Measurements from ENCODE around the gene PAK1. TPM values are rescaled to one million over a fixed set of nuclear protein-coding genes. Genes with fewer than 3 reads are reported as not detected.

The PAK1 gene
- total RNA-seq, 2 experiments from 2014 or later = 56.0 to 59.0 TPM

DNA sequence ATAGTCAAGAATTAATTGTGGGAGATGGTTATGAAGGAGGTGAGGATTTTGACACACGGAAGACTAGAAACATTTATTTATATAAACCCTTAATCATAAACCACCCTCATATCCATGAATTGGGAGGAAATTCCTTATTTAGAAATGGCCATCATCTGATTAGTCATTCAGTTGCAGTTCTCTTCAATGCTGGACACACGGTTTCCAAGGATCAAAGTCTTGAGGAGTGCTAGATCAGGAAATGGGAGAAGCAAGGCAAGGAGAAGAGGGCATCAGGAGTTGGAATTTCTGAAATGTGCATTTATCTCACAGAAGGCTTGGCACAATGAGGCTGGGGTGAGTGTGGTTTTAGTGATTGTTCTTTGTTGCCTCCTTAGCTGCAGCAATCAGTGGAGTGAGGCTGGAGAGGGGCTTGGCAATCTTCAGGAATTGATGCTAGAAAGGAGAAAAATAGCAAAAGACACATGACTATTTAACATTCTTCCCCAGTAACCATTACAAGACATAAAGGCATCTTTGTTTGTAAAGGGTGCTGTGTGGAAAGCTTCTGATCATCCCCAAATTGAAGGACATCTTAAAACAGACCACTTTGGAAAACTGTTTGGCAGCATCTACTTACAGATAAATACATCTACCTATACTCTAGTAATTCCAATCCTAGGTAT is 150.8 kb downstream of the PAK1 start:
- CTCF ChIA-PET = interaction anchor here (0.5 to 1.0 kb wide), 2 partner anchors 79 to 156 kb away, joined by 3 to 4 read pairs; no protein-coding TSS in a partner anchor

DNA sequence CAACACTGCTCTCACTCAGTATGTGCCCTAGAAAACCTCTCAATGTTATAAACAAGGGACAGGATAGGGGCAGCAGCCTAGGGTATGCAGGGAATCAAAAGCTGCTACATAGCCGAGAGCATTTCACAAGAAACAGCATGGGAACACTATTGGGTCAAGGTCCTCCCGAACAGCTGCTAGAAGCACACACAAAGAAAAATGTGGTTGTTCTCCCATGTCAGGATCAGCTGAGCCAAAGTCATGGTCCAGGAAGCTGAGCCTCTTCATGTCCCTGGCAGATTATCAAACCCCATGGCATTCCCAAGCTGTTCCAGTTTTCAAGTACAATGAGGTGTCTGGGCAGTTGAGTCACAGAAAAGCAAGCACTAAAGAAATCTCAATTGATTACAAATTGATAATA is 151.4 kb downstream of the PAK1 start:
- Mint-ChIP-seq H3K36me3 (ENCODE audit: low read depth) (peaks cover 24% of the 10 kb centered on the region), H3K9me3 (no peaks in the 10 kb centered on the region), H3K27ac (no peak overlapping the region), H3K4me1 (no peaks in the 10 kb centered on the region), H3K4me3 (no peak overlapping the region), H3K27me3 (no peaks in the 10 kb centered on the region)
- ChIA-PET POLR2A (no interaction called here), CTCF (interaction anchor here (0.5 kb wide), 1 partner anchor 156 kb away, joined by 4 read pairs; no protein-coding TSS in a partner anchor)
- no peak for DNase-seq

More for the DNA sequence above, 150.8 kb downstream of the PAK1 start:
- Mint-ChIP-seq H3K27ac (no peak overlapping the region), H3K4me1 (no peaks in the 10 kb centered on the region), H3K9me3 (no peaks in the 10 kb centered on the region), H3K36me3 (ENCODE audit: low read depth) (peaks cover 28% of the 10 kb centered on the region), H3K4me3 (no peak overlapping the region), H3K27me3 (no peaks in the 10 kb centered on the region)
- POLR2A ChIA-PET = no interaction called here
- no peak for DNase-seq

DNA sequence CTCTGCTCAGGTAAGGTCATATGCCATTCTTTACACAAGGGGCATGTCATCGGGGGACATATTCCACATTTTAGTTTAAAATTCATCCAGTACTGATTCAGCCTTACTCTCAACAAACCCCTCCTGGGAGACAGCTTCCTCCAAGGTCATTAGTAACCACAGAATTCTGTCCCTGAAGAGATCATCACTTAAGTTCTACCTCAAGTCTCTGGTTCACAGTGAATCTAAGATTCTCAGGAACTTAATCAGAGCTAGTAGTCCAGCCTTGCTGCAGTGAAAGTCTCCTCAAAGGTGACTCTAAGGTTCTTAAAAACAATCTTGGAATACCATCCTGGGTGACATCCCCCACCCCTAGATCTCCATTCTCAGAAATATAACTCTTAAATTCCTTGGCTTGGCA is 153.5 kb downstream of the PAK1 start:
- no peaks in the 10 kb centered on the region for H3K4me1 Mint-ChIP-seq
- H3K27ac Mint-ChIP-seq = no peak overlapping the region
- peaks cover 14% of the 10 kb centered on the region for H3K36me3 Mint-ChIP-seq (ENCODE audit: low read depth)
- POLR2A ChIA-PET = no interaction called here
- peaks cover 6% of the 10 kb centered on the region for H3K27me3 Mint-ChIP-seq
- no peaks in the 10 kb centered on the region for H3K9me3 Mint-ChIP-seq
- CTCF ChIA-PET = no interaction called here
- DNase-seq = no peak
- no peak overlapping the region for H3K4me3 Mint-ChIP-seq

DNA sequence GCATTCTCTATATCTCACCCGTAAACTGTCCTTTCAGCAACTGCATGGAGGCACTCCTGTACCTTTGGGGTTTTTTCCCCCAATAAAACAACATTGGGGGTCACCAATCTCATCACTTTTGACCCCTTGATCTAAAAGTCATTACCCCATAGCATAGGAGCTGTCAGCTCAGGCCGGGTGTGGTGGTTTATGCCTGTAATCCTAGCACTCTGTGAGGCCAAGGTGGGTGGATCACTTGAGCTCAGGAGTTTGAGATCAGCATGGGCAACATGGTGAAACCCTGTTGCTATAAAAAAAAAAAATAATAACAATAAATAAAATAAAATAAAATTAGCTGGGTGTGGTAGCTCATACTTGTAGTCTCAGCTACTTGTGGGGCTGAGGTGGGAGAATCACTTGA is 155.3 kb downstream of the PAK1 start:
- H3K27me3 Mint-ChIP-seq = peaks cover 9% of the 10 kb centered on the region
- DNase-seq = no peak
- no peaks in the 10 kb centered on the region for H3K9me3 Mint-ChIP-seq
- no peaks in the 10 kb centered on the region for H3K4me1 Mint-ChIP-seq
- ChIA-PET POLR2A (no interaction called here), CTCF (interaction anchor here (0.8 kb wide), 1 partner anchor 192 kb away, joined by 3 read pairs; no protein-coding TSS in a partner anchor)
- H3K27ac Mint-ChIP-seq = no peak overlapping the region
- H3K4me3 Mint-ChIP-seq = no peak overlapping the region
- peaks cover 10% of the 10 kb centered on the region for H3K36me3 Mint-ChIP-seq (ENCODE audit: low read depth)

DNA sequence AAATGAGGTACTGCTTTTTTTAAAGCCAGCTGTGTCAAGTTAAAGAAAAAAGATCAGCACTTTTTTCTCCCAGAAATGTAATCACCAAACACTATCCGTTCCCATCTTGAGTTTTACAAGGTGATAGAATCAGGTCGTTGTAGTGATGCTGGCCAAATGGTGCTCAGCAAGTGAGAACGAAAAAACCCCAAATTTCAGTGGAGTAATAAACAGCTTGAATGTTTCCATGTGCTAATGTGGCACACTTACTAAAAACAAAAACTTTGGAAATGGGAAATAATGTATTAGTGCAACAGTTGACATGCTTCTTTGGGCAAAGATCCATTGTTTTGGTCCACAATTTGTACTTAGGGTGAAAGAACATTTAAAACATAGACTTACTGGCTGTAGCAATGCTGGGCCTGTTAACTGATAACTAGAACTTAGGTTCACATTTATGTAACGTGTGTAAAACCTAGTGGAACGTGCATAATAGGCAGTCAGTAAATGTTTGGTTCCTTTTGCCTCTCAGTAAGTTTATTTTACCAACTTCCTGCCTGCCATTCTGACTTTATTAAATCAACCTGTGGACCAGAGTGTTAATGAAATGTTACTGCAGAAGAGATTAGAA is 157.1 kb downstream of the PAK1 start:
- no peak for DNase-seq
- POLR2A ChIA-PET = no interaction called here
- no peaks in the 10 kb centered on the region for H3K36me3 Mint-ChIP-seq (ENCODE audit: low read depth)
- CTCF ChIA-PET = interaction anchor here (0.6 to 1.2 kb wide), 2 partner anchors 42 to 130 kb away, joined by 3 read pairs; no protein-coding TSS in a partner anchor
- H3K4me3 Mint-ChIP-seq = no peak overlapping the region
- no peaks in the 10 kb centered on the region for H3K9me3 Mint-ChIP-seq
- H3K27ac Mint-ChIP-seq = no peak overlapping the region
- no peaks in the 10 kb centered on the region for H3K4me1 Mint-ChIP-seq
- peaks cover 9% of the 10 kb centered on the region for H3K27me3 Mint-ChIP-seq

DNA sequence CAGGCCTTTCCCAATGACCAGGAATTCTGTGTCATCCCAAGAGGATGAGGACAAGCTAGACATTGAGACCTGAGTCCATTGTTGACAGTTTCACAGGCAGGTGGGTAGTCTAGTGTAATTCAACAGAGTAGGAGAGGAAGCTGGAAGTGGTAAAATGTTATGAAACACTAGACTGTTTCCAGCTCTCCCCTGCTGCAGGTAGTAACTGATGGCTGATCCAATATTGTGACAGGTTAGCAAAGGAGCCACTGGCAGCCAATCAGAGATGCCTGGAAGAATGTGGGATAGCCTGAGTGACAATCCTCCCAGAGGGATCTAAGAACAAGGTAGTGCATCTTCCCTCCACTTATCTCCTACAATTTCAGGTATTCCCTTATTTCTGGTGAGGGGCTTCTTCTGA is 161.8 kb downstream of the PAK1 start:
- Mint-ChIP-seq H3K27me3 (peaks cover 15% of the 10 kb centered on the region), H3K4me1 (no peaks in the 10 kb centered on the region), H3K9me3 (no peaks in the 10 kb centered on the region), H3K36me3 (ENCODE audit: low read depth) (no peaks in the 10 kb centered on the region), H3K4me3 (no peak overlapping the region), H3K27ac (no peak overlapping the region)
- CTCF ChIA-PET = interaction anchor here (0.6 to 1.0 kb wide), 2 partner anchors 29 to 80 kb away, joined by 3 to 4 read pairs; no protein-coding TSS in a partner anchor
- DNase-seq = no peak
- POLR2A ChIA-PET = no interaction called here

DNA sequence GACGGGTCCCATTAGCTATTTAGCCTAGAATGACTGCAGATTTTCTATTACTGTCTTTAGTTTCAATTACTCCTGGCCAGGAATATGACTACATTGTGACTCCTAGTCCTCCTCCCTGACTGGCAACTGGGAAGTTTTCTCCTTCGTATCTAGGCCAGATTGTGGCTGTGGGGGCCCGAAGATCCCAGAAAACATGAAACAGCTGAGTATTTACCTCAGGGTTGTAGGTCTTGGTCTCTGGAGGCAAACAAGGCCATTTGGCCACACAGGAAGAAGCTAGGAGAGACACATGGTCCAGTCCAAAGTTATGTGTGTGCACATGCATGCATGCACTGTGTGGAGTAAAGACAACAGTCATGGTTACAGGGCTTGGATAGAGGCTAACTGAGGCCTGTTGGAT is 162.2 kb downstream of the PAK1 start:
- Mint-ChIP-seq H3K4me1 (no peaks in the 10 kb centered on the region), H3K4me3 (no peak overlapping the region)
- POLR2A ChIA-PET = no interaction called here

DNA sequence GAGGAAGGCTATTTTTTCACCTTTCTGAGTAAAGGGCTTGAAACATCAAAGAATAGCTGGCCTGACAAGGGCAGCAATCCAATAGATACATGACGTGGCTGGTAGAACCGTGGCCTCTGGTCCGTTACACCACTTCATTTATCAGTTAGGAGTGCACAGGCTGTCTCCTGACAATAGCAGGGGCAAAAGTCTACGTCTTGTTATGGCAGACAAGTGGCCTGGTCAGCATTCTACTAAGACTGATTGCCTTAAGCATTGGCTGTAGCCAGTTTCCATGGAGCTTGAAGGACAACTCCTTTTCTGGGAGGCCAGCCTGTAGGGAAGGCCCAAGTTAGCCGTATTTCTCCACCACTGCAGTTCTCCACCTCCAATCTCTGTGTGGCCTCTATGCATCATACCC is 163.2 kb downstream of the PAK1 start:
- Mint-ChIP-seq H3K36me3 (ENCODE audit: low read depth) (no peaks in the 10 kb centered on the region), H3K4me3 (no peak overlapping the region), H3K9me3 (no peaks in the 10 kb centered on the region), H3K27me3 (peaks cover 10% of the 10 kb centered on the region), H3K4me1 (no peaks in the 10 kb centered on the region), H3K27ac (no peak overlapping the region)
- DNase-seq = no peak
- ChIA-PET CTCF (no interaction called here), POLR2A (no interaction called here)

More for the DNA sequence above, 162.2 kb downstream of the PAK1 start:
- DNase-seq = no peak
- Mint-ChIP-seq H3K27me3 (peaks cover 15% of the 10 kb centered on the region), H3K36me3 (ENCODE audit: low read depth) (no peaks in the 10 kb centered on the region), H3K9me3 (no peaks in the 10 kb centered on the region), H3K27ac (no peak overlapping the region)
- CTCF ChIA-PET = interaction anchor here (0.6 to 1.0 kb wide), 2 partner anchors 29 to 80 kb away, joined by 3 to 4 read pairs; no protein-coding TSS in a partner anchor

DNA sequence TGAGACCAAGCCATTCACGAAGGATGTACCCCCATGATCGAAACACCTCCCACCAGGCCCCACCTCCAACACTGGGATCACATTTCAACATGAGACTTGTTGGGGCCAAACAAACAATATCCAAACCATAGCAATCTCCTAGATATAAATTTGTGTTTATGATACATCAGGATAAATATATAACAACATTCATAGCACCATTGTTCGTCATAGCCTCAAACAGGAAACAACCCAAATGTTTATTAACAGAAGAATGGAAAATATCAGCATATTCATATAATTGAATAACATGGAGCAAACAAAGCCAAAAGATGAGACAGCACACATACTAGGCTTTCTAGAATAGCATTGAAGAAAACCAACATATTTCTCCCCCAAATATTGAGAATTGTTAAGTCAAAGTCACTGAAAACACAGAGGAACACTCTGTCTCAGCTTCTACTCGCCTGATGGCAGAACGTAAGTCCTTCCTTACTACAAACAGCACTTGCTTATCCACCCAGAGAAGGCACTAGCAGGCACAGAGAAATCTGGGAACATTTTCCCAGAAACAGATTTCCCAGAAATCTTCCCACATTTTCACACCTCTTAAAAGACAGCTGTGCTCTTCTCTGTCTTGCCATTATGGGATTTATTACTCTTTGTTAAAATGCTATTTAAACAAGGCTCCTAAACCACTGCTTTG is 164.4 kb downstream of the PAK1 start:
- no peaks in the 10 kb centered on the region for H3K36me3 Mint-ChIP-seq (ENCODE audit: low read depth)
- peaks cover 7% of the 10 kb centered on the region for H3K27me3 Mint-ChIP-seq
- no peak overlapping the region for H3K27ac Mint-ChIP-seq
- H3K4me1 Mint-ChIP-seq = no peaks in the 10 kb centered on the region
- no peaks in the 10 kb centered on the region for H3K9me3 Mint-ChIP-seq
- no peak overlapping the region for H3K4me3 Mint-ChIP-seq
- POLR2A ChIA-PET = no interaction called here
- DNase-seq = no peak
- CTCF ChIA-PET = no interaction called here

DNA sequence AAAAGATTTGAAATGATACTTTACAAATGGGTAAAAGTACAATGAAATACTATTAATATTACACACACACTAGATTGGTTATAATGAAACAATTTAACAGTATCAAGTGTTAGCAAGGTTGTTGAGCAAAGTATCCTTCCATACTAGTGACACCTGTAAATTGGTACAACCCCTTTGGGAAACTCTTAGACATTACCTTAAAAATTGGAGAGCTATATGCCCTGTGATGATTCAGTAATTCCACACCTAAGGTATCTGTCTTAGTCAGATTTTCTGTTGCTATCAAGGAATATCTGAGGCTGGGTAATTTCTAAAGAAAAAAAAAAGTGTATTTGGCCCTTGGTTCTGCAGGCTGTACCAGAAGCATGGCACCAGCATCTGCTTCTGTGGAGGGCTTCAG is 165.1 kb downstream of the PAK1 start:
- Mint-ChIP-seq H3K4me1 (no peaks in the 10 kb centered on the region), H3K36me3 (ENCODE audit: low read depth) (no peaks in the 10 kb centered on the region), H3K9me3 (no peaks in the 10 kb centered on the region), H3K27me3 (peaks cover 7% of the 10 kb centered on the region), H3K27ac (no peak overlapping the region), H3K4me3 (no peak overlapping the region)
- ChIA-PET POLR2A (no interaction called here), CTCF (no interaction called here)
- DNase-seq = no peak

DNA sequence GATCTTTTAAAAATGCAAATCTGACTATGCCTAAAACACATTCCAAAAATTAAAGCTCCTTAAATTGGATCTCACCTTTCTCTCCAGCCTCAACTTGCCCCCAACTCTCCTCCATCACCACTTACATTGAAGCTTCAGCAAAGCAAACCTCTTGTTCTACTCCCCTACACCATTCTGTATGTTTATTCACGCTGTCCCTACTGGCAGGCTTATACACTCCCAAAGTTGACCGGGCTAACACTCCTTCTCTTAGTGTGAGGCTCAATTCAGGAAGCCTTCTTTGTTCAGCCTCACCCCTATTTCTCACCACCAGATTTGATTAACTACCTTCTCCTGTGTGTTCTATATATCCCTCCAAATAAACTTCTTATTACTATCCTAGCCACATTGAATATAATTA is 170.6 kb downstream of the PAK1 start:
- Mint-ChIP-seq H3K9me3 (no peaks in the 10 kb centered on the region), H3K4me3 (no peak overlapping the region), H3K36me3 (ENCODE audit: low read depth) (no peaks in the 10 kb centered on the region), H3K27ac (no peak overlapping the region), H3K4me1 (no peaks in the 10 kb centered on the region), H3K27me3 (peaks cover 7% of the 10 kb centered on the region)
- CTCF ChIA-PET = no interaction called here
- no peak for DNase-seq
- POLR2A ChIA-PET = no interaction called here

DNA sequence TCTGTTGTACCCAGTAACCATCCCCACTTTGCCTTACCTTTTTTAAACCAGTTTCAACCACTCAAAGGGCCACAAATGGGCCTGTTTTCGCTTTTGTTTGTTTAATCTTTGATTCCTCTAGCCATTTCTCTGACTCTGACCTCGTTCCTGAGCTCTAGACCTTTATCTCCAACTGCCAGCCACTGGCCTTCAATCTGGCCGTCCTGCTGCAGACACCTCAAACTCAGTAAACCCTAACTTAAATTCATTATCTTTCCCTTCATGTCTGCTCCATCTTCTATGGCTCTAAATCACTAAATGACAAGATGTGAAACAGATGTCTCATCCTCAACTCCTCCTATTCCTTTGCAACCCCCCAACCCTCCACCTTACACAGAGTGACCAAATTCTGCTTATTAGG is 171.1 kb downstream of the PAK1 start:
- Mint-ChIP-seq H3K27me3 (peaks cover 4% of the 10 kb centered on the region), H3K9me3 (no peaks in the 10 kb centered on the region), H3K4me1 (no peaks in the 10 kb centered on the region), H3K4me3 (no peak overlapping the region), H3K36me3 (ENCODE audit: low read depth) (no peaks in the 10 kb centered on the region), H3K27ac (no peak overlapping the region)
- ChIA-PET CTCF (no interaction called here), POLR2A (no interaction called here)
- no peak for DNase-seq

DNA sequence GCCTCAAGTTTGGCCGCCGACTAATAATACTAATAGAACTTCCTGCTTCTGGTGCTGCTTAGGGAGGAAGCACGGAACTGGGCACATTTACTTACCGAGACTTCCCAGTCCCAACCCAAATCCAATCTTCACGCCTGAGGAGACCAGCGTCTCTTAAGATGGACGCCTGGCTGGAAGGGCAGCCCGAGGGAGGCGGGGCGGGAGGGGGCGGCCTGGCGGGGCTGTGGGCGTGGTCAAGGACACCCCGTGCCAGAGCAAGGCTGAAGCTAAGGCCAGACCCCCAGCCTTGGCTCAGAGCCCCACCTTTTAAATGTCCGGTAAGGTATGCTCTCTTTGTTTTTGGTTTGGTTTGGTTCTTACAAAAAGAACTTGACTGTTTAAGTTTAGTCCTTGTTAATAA is 172.4 kb downstream of the PAK1 start, which contains the start of gene GDPD4:
Gene GDPD4, minus strand, starts transcription at position 177 of the 400 bp plus-strand sequence. CDS start 16,549 bp downstream, outside the sequence.
- Mint-ChIP-seq H3K4me3 (no peak within 1 kb of the TSS), H3K4me1 (no peaks in the 10 kb centered on the region), H3K27ac (no peak within 1 kb of the TSS), H3K27me3 (no peaks in the 10 kb centered on the region), H3K36me3 (ENCODE audit: low read depth) (no peaks in the 10 kb centered on the region), H3K9me3 (no peaks in the 10 kb centered on the region)
- CTCF ChIA-PET = no interaction called here
- no peak for DNase-seq
- POLR2A ChIA-PET = no interaction called here

All from activated CD4-positive, alpha-beta T cell treated with anti-CD3 and anti-CD28 coated beads, Interleukin-2, amount 10 ng/mL, durations not matched to agents 7 days and 5 days (primary cell).